Measurements from ENCODE around the gene TRMT11.

Gene TRMT11

GRCh38 chr6:126034656-126035055 is 48.3 kb downstream of the TRMT11 start:
- no peak overlapping the region for H3K4me3 Mint-ChIP-seq
- H3K27ac Mint-ChIP-seq, result no peak overlapping the region
- peaks cover 15% of the 10 kb centered on the region for H3K36me3 Mint-ChIP-seq (ENCODE audit: low read depth)
- H3K9me3 Mint-ChIP-seq, result no peaks in the 10 kb centered on the region
- peaks cover 4% of the 10 kb centered on the region for H3K4me1 Mint-ChIP-seq (ENCODE audit: low read depth)
- H3K27me3 Mint-ChIP-seq (ENCODE audit: low read depth), result no peaks in the 10 kb centered on the region

GRCh38 chr6:126035764-126036163 is 49.4 kb downstream of the TRMT11 start:
- peaks cover 13% of the 10 kb centered on the region for H3K36me3 Mint-ChIP-seq (ENCODE audit: low read depth)
- H3K27me3 Mint-ChIP-seq (ENCODE audit: low read depth), result no peaks in the 10 kb centered on the region
- H3K4me3 Mint-ChIP-seq, result no peak overlapping the region
- H3K27ac Mint-ChIP-seq, result no peak overlapping the region
- peaks cover 4% of the 10 kb centered on the region for H3K4me1 Mint-ChIP-seq (ENCODE audit: low read depth)
- H3K9me3 Mint-ChIP-seq, result no peaks in the 10 kb centered on the region

GRCh38 chr6:126038234-126038633 is 51.9 kb downstream of the TRMT11 start:
- Mint-ChIP-seq H3K4me1 (ENCODE audit: low read depth) (peaks cover 7% of the 10 kb centered on the region), H3K36me3 (ENCODE audit: low read depth) (peaks cover 23% of the 10 kb centered on the region), H3K9me3 (no peaks in the 10 kb centered on the region), H3K27me3 (ENCODE audit: low read depth) (no peaks in the 10 kb centered on the region), H3K27ac (no peak overlapping the region), H3K4me3 (no peak overlapping the region)

- Mint-ChIP-seq H3K4me1 (ENCODE audit: low read depth) (peaks cover 3% of the 10 kb centered on the region), H3K9me3 (peaks cover 2% of the 10 kb centered on the region), H3K4me3 (no peak overlapping the region), H3K27ac (no peak overlapping the region), H3K27me3 (ENCODE audit: low read depth) (no peaks in the 10 kb centered on the region), H3K36me3 (ENCODE audit: low read depth) (peaks cover 24% of the 10 kb centered on the region)
Measured at GRCh38 chr6:126039284-126039683, 52.9 kb downstream of the TRMT11 start.

GRCh38 chr6:126040394-126040793 is 54.1 kb downstream of the TRMT11 start:
- Mint-ChIP-seq H3K27me3 (ENCODE audit: low read depth) (no peaks in the 10 kb centered on the region), H3K27ac (no peak overlapping the region), H3K4me1 (ENCODE audit: low read depth) (peaks cover 3% of the 10 kb centered on the region), H3K9me3 (peaks cover 7% of the 10 kb centered on the region), H3K4me3 (no peak overlapping the region), H3K36me3 (ENCODE audit: low read depth) (peaks cover 22% of the 10 kb centered on the region)

GRCh38 chr6:126040826-126041225 is 54.5 kb downstream of the TRMT11 start:
- Mint-ChIP-seq H3K9me3 (peaks cover 7% of the 10 kb centered on the region), H3K27me3 (ENCODE audit: low read depth) (no peaks in the 10 kb centered on the region), H3K27ac (no peak overlapping the region), H3K4me3 (no peak overlapping the region), H3K36me3 (ENCODE audit: low read depth) (peaks cover 22% of the 10 kb centered on the region), H3K4me1 (ENCODE audit: low read depth) (peaks cover 3% of the 10 kb centered on the region)

GRCh38 chr6:126041516-126041915 is 55.2 kb downstream of the TRMT11 start:
- Mint-ChIP-seq H3K27me3 (ENCODE audit: low read depth) (no peaks in the 10 kb centered on the region), H3K36me3 (ENCODE audit: low read depth) (peaks cover 24% of the 10 kb centered on the region), H3K27ac (no peak overlapping the region), H3K4me3 (no peak overlapping the region), H3K4me1 (ENCODE audit: low read depth) (peaks cover 3% of the 10 kb centered on the region), H3K9me3 (peaks cover 7% of the 10 kb centered on the region)

GRCh38 chr6:126042001-126042419 is 55.7 kb downstream of the TRMT11 start:
- Mint-ChIP-seq H3K9me3 (peaks cover 7% of the 10 kb centered on the region), H3K4me3 (no peak overlapping the region), H3K27ac (no peak overlapping the region), H3K27me3 (ENCODE audit: low read depth) (no peaks in the 10 kb centered on the region), H3K36me3 (ENCODE audit: low read depth) (peaks cover 24% of the 10 kb centered on the region), H3K4me1 (ENCODE audit: low read depth) (peaks cover 3% of the 10 kb centered on the region)

GRCh38 chr6:126047648-126048047 is 61.3 kb downstream of the TRMT11 start:
- H3K9me3 Mint-ChIP-seq, result peaks cover 7% of the 10 kb centered on the region
- no peak overlapping the region for H3K27ac Mint-ChIP-seq
- no peak overlapping the region for H3K4me3 Mint-ChIP-seq
- H3K36me3 Mint-ChIP-seq (ENCODE audit: low read depth), result peaks cover 15% of the 10 kb centered on the region
- H3K4me1 Mint-ChIP-seq (ENCODE audit: low read depth), result no peaks in the 10 kb centered on the region
- no peaks in the 10 kb centered on the region for H3K27me3 Mint-ChIP-seq (ENCODE audit: low read depth)

- Mint-ChIP-seq H3K27me3 (ENCODE audit: low read depth) (no peaks in the 10 kb centered on the region), H3K36me3 (ENCODE audit: low read depth) (peaks cover 16% of the 10 kb centered on the region), H3K4me3 (no peak overlapping the region), H3K9me3 (peaks cover 7% of the 10 kb centered on the region), H3K27ac (no peak overlapping the region), H3K4me1 (ENCODE audit: low read depth) (no peaks in the 10 kb centered on the region)
Measured at GRCh38 chr6:126048635-126049034, 62.3 kb downstream of the TRMT11 start.

GRCh38 chr6:126050795-126051194 is 64.5 kb downstream of the TRMT11 start:
- no peaks in the 10 kb centered on the region for H3K27me3 Mint-ChIP-seq (ENCODE audit: low read depth)
- H3K36me3 Mint-ChIP-seq (ENCODE audit: low read depth), result peaks cover 12% of the 10 kb centered on the region
- no peak overlapping the region for H3K4me3 Mint-ChIP-seq
- no peak overlapping the region for H3K27ac Mint-ChIP-seq
- H3K9me3 Mint-ChIP-seq, result no peaks in the 10 kb centered on the region
- no peaks in the 10 kb centered on the region for H3K4me1 Mint-ChIP-seq (ENCODE audit: low read depth)

- no peaks in the 10 kb centered on the region for H3K9me3 Mint-ChIP-seq
- H3K4me1 Mint-ChIP-seq (ENCODE audit: low read depth), result no peaks in the 10 kb centered on the region
- peaks cover 11% of the 10 kb centered on the region for H3K36me3 Mint-ChIP-seq (ENCODE audit: low read depth)
- no peak overlapping the region for H3K4me3 Mint-ChIP-seq
- no peak overlapping the region for H3K27ac Mint-ChIP-seq
- no peaks in the 10 kb centered on the region for H3K27me3 Mint-ChIP-seq (ENCODE audit: low read depth)
Measured at GRCh38 chr6:126051791-126052190, 65.5 kb downstream of the TRMT11 start.

- H3K27ac Mint-ChIP-seq, result no peak overlapping the region
- H3K4me1 Mint-ChIP-seq (ENCODE audit: low read depth), result no peaks in the 10 kb centered on the region
- H3K36me3 Mint-ChIP-seq (ENCODE audit: low read depth), result peaks cover 9% of the 10 kb centered on the region
- no peaks in the 10 kb centered on the region for H3K27me3 Mint-ChIP-seq (ENCODE audit: low read depth)
- peaks cover 1% of the 10 kb centered on the region for H3K9me3 Mint-ChIP-seq
- no peak overlapping the region for H3K4me3 Mint-ChIP-seq
Measured at GRCh38 chr6:126052485-126052884, 66.1 kb downstream of the TRMT11 start.

- peaks cover 10% of the 10 kb centered on the region for H3K9me3 Mint-ChIP-seq
- no peaks in the 10 kb centered on the region for H3K4me1 Mint-ChIP-seq (ENCODE audit: low read depth)
- no peak overlapping the region for H3K4me3 Mint-ChIP-seq
- H3K36me3 Mint-ChIP-seq (ENCODE audit: low read depth), result peaks cover 5% of the 10 kb centered on the region
- no peak overlapping the region for H3K27ac Mint-ChIP-seq
- no peaks in the 10 kb centered on the region for H3K27me3 Mint-ChIP-seq (ENCODE audit: low read depth)
Measured at GRCh38 chr6:126054258-126054702, 67.9 kb downstream of the TRMT11 start.

GRCh38 chr6:126054802-126055201 is 68.5 kb downstream of the TRMT11 start:
- H3K27ac Mint-ChIP-seq, result no peak overlapping the region

GRCh38 chr6:126055449-126055848 is 69.1 kb downstream of the TRMT11 start:
- H3K4me1 Mint-ChIP-seq (ENCODE audit: low read depth), result no peaks in the 10 kb centered on the region
- H3K4me3 Mint-ChIP-seq, result no peak overlapping the region
- H3K27ac Mint-ChIP-seq, result no peak overlapping the region
- peaks cover 9% of the 10 kb centered on the region for H3K36me3 Mint-ChIP-seq (ENCODE audit: low read depth)
- no peaks in the 10 kb centered on the region for H3K27me3 Mint-ChIP-seq (ENCODE audit: low read depth)
- H3K9me3 Mint-ChIP-seq, result peaks cover 10% of the 10 kb centered on the region

More at GRCh38 chr6:126054802-126055201, 68.5 kb downstream of the TRMT11 start:
- Mint-ChIP-seq H3K9me3 (peaks cover 10% of the 10 kb centered on the region), H3K36me3 (ENCODE audit: low read depth) (peaks cover 7% of the 10 kb centered on the region), H3K4me3 (no peak overlapping the region), H3K27me3 (ENCODE audit: low read depth) (no peaks in the 10 kb centered on the region), H3K4me1 (ENCODE audit: low read depth) (no peaks in the 10 kb centered on the region)
